ENCODE data around the gene MCM3AP. TPM values are rescaled to one million over a fixed set of nuclear protein-coding genes. Genes with fewer than 3 reads are reported as not detected.
"Not testable (repeated sequence)": the region's sequence is repeated elsewhere in the genome, so short reads cannot be mapped to it uniquely, and the experiment has no call there.

Gene MCM3AP
- total RNA-seq, 1 experiment from 2014 or later: 88.4 TPM

DNA sequence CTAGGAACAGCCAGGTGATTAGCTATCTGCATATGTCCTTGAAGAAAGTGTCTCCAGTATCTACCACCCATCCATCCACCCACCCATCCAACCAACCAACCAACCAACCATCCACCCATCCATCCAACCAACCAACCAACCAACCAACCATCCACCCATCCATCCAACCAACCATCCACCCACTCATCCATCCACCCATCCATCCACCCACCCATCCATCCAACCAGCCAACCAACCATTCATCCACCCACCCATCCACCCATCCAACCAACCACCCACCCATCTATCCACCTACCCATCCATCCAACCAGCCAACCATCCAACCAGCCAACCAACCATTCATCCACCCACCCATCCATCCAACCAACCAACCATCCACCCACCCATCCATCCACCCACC lies 26.2 kb upstream of the MCM3AP start:
- ChIA-PET POLR2A (no interaction called here), CTCF (no interaction called here)
- no peak for DNase-seq (ENCODE audit: low read depth, low spot score)

DNA sequence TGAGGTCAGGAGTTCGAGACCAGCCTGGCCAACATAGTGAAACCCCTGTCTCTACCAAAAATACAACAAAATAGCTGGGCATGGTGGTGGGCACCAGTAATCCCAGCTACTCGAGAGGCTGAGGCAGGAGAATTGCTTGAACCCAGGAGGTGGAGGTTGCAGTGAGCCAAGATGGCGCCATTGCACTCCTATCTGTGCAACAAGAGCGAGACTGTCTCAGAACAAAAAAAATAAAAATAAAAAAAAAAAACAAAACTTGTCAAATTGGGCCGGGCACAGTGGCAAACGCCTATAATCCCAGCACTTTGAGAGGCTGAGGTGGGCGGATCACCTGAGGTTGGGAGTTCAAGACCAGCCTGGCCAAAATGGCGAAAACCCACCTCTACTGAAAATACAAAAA lies 24.8 kb upstream of the MCM3AP start:
- H3K4me2 ChIP-seq (ENCODE audit: low read length); H3K36me3 ChIP-seq (ENCODE audit: control insufficient read depth in 1 of 2, insufficient read depth in 2 of 2, low read length in 2 of 2); CTCF ChIA-PET; H3K9me3 ChIP-seq (ENCODE audit: control insufficient read depth in 1 of 2, insufficient read depth in 1 of 2, low read depth in 1 of 2, low read length in 2 of 2); BruUV-seq (replicated peaks); H3K79me2 ChIP-seq (ENCODE audit: insufficient read depth, low read length); H3K4me1 ChIP-seq (ENCODE audit: control insufficient read depth in 1 of 2, insufficient read depth in 2 of 2, low read length in 2 of 2); H3K27ac ChIP-seq (ENCODE audit: low read depth, low read length); DNase-seq (ENCODE audit: low read depth, low spot score); H3K9me2 ChIP-seq (ENCODE audit: insufficient read depth); H3K4me3 ChIP-seq (replicated peaks in 1 of 2; ENCODE audit: low read depth in 1 of 2, low read length in 2 of 2); H2AFZ ChIP-seq (ENCODE audit: low read depth, low read length, poor library complexity, severe bottlenecking); H3K9ac ChIP-seq (ENCODE audit: low read length); POLR2A ChIA-PET; H3K27me3 ChIP-seq (ENCODE audit: insufficient read depth, low read length); H4K20me1 ChIP-seq (ENCODE audit: insufficient read depth); ATAC-seq; RAD21 ChIA-PET (ENCODE audit: low non-redundant PET in 1 of 2, low total read pairs in 2 of 2, uncharacterized antibody in 2 of 2, unreplicated experiment in 2 of 2); intact Hi-C loops (cut with micrococcal nuclease): not testable (repeated sequence)

More for the DNA sequence above, 26.2 kb upstream of the MCM3AP start:
- no TSS peak for BruUV-seq (replicated peaks)
- H3K27ac ChIP-seq (ENCODE audit: low read depth, low read length): no peak overlapping the region
- H3K27me3 ChIP-seq (ENCODE audit: insufficient read depth, low read length): no peaks in the 10 kb centered on the region
- no peaks in the 10 kb centered on the region for H3K36me3 ChIP-seq (ENCODE audit: control insufficient read depth in 1 of 2, insufficient read depth in 2 of 2, low read length in 2 of 2)
- H3K4me2 ChIP-seq (ENCODE audit: low read length): no peak overlapping the region
- RAD21 ChIA-PET (ENCODE audit: low non-redundant PET in 1 of 2, low total read pairs in 2 of 2, uncharacterized antibody in 2 of 2, unreplicated experiment in 2 of 2): no interaction called here
- no peaks in the 10 kb centered on the region for H3K9me3 ChIP-seq (ENCODE audit: control insufficient read depth in 1 of 2, insufficient read depth in 1 of 2, low read depth in 1 of 2, low read length in 2 of 2)
- H3K79me2 ChIP-seq (ENCODE audit: insufficient read depth, low read length): no peaks in the 10 kb centered on the region
- intact Hi-C loops (cut with micrococcal nuclease): no loop called here
- H2AFZ ChIP-seq (ENCODE audit: low read depth, low read length, poor library complexity, severe bottlenecking): no peak overlapping the region
- no peak overlapping the region for H3K9ac ChIP-seq (ENCODE audit: low read length)
- H3K4me3 ChIP-seq (replicated peaks in 1 of 2; ENCODE audit: low read depth in 1 of 2, low read length in 2 of 2): no peak overlapping the region
- TF ChIP-seq CBX3 (IDR thresholded peaks at IDR 0.05; ENCODE audit: low read depth) (no peak), EZH2 (IDR thresholded peaks at IDR 0.05) (no peak), POLR2A (IDR thresholded peaks at IDR 0.05; ENCODE audit: borderline replicate concordance, extremely low read depth, insufficient read depth, insufficient read length) (no peak), ZNF274 (IDR thresholded peaks at IDR 0.05; ENCODE audit: low read depth, low read length) (no peak), TCF7L2 (IDR thresholded peaks at IDR 0.05; ENCODE audit: borderline replicate concordance, extremely low read depth, insufficient read depth, insufficient read length) (no peak), JUND (IDR thresholded peaks at IDR 0.05) (no peak), ELF1 (IDR thresholded peaks at IDR 0.05; ENCODE audit: borderline replicate concordance, low read depth) (no peak), SP1 (IDR thresholded peaks at IDR 0.05; ENCODE audit: low read depth) (no peak), FOSL1 (IDR thresholded peaks at IDR 0.05; ENCODE audit: low read depth) (no peak), EZH2phosphoT487 (IDR thresholded peaks at IDR 0.05; ENCODE audit: borderline replicate concordance) (no peak), POLR2AphosphoS5 (IDR thresholded peaks at IDR 0.05; ENCODE audit: low read depth, low read length) (no peak)
- TF ChIP-seq, protein P1, sequence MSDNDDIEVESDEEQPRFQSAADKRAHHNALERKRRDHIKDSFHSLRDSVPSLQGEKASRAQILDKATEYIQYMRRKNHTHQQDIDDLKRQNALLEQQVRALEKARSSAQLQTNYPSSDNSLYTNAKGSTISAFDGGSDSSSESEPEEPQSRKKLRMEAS (IDR thresholded peaks at IDR 0.05): no peak
- TF ChIP-seq, protein P2, sequence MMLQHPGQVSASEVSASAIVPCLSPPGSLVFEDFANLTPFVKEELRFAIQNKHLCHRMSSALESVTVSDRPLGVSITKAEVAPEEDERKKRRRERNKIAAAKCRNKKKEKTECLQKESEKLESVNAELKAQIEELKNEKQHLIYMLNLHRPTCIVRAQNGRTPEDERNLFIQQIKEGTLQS (IDR thresholded peaks at IDR 0.05): no peak
- H3K4me1 ChIP-seq (ENCODE audit: control insufficient read depth in 1 of 2, insufficient read depth in 2 of 2, low read length in 2 of 2): no peaks in the 10 kb centered on the region
- H4K20me1 ChIP-seq (ENCODE audit: insufficient read depth): no peaks in the 10 kb centered on the region
- no peaks in the 10 kb centered on the region for H3K9me2 ChIP-seq (ENCODE audit: insufficient read depth)
- ATAC-seq: no peak
